H9 (cell line): ENCODE data around the gene MUC15. TPM values are rescaled to one million over a fixed set of nuclear protein-coding genes. Genes with fewer than 3 reads are reported as not detected.

ENCODE experiments used
- DNase-seq: peaks from one replicate; pipeline ENCODE4 v3.0.0-alpha.2; 2017
- H2AFZ ChIP-seq: one replicate; pipeline ENCODE4 v1.6.1; 2013; ENCODE audit warnings: mild to moderate bottlenecking, low read length, control low read depth, moderate library complexity
- H2AK5ac ChIP-seq: 2 replicates; pipeline ENCODE4 v1.6.1; 2013; ENCODE audit warnings: low read length, control low read depth, mixed read lengths; ENCODE audit not compliant: insufficient read length
- H2BK120ac ChIP-seq: one replicate; pipeline ENCODE4 v1.6.1; 2013; ENCODE audit warnings: low read depth, mild to moderate bottlenecking, low read length, control low read depth, inconsistent platforms; ENCODE audit not compliant: poor library complexity, severe bottlenecking
- H2BK12ac ChIP-seq: 2 replicates; pipeline ENCODE4 v1.6.1; 2013; ENCODE audit warnings: low read length, control low read depth, mixed read lengths, low read depth; ENCODE audit not compliant: insufficient read length
- H2BK15ac ChIP-seq: 2 replicates; pipeline ENCODE4 v1.6.1; 2013; ENCODE audit warnings: low read depth, low read length, control low read depth
- H2BK20ac ChIP-seq: one replicate; pipeline ENCODE4 v1.6.1; 2013; ENCODE audit warnings: low read depth, mild to moderate bottlenecking, low read length, control low read depth, inconsistent platforms; ENCODE audit not compliant: poor library complexity, severe bottlenecking
- H2BK5ac ChIP-seq: 2 replicates; pipeline ENCODE4 v1.6.1; 2013; ENCODE audit warnings: low read length, control low read depth, mixed read lengths; ENCODE audit not compliant: insufficient read length
- H3K14ac ChIP-seq: 2 replicates; pipeline ENCODE4 v1.6.1; 2013; ENCODE audit warnings: low read length, control low read depth; ENCODE audit not compliant: insufficient read depth
- H3K18ac ChIP-seq: 2 replicates; pipeline ENCODE4 v1.6.1; 2013; ENCODE audit warnings: low read depth, mild to moderate bottlenecking, mixed read lengths, low read length, control low read depth; ENCODE audit not compliant: insufficient read length
- H3K23ac ChIP-seq: 2 replicates; pipeline ENCODE4 v1.6.1; 2013; ENCODE audit warnings: low read length, control low read depth, mixed read lengths, low read depth; ENCODE audit not compliant: insufficient read length
- H3K23me2 ChIP-seq: 2 replicates; pipeline ENCODE4 v1.6.1; 2013; ENCODE audit warnings: low read depth, mild to moderate bottlenecking, mixed read lengths, low read length, control low read depth; ENCODE audit not compliant: insufficient read length, poor library complexity, severe bottlenecking
- H3K27ac ChIP-seq: 2 replicates; pipeline ENCODE4 v1.5.1; 2013; ENCODE audit warnings: low read length, control low read depth, mixed read lengths, low read depth; ENCODE audit not compliant: insufficient read length
- H3K27me3 ChIP-seq: 2 replicates; pipeline ENCODE4 v1.6.1; 2013; ENCODE audit warnings: low read length, control low read depth, inconsistent platforms; ENCODE audit not compliant: insufficient read depth
- H3K4ac ChIP-seq: 2 replicates; pipeline ENCODE4 v1.6.1; 2013; ENCODE audit warnings: low read depth, mild to moderate bottlenecking, control low read depth, inconsistent platforms, low read length, moderate library complexity
- H3K4me1 ChIP-seq: 2 replicates; pipeline ENCODE4 v1.6.1; 2013; ENCODE audit warnings: low read length, control low read depth, inconsistent platforms; ENCODE audit not compliant: insufficient read depth
- H3K4me2 ChIP-seq: 2 replicates; pipeline ENCODE4 v1.6.1; 2013; ENCODE audit warnings: low read length, control low read depth, mixed read lengths; ENCODE audit not compliant: insufficient read length, insufficient read depth
- H3K56ac ChIP-seq: 2 replicates; pipeline ENCODE4 v1.6.1; 2013; ENCODE audit warnings: low read depth, mild to moderate bottlenecking, mixed read lengths, low read length, control low read depth; ENCODE audit not compliant: insufficient read length
- H3K79me1 ChIP-seq: 2 replicates; pipeline ENCODE4 v1.6.1; 2013; ENCODE audit warnings: low read depth, mild to moderate bottlenecking, moderate library complexity, low read length, control low read depth, inconsistent platforms; ENCODE audit not compliant: insufficient read depth, poor library complexity, severe bottlenecking
- H3K79me2 ChIP-seq: 2 replicates; pipeline ENCODE4 v1.6.1; 2013; ENCODE audit warnings: low read length, control low read depth, inconsistent platforms; ENCODE audit not compliant: insufficient read depth
- H3K9ac ChIP-seq: 2 replicates; pipeline ENCODE4 v1.6.1; 2013; ENCODE audit warnings: low read length, control low read depth, mixed read lengths; ENCODE audit not compliant: insufficient read length; ENCODE audit errors: extremely low read depth
- H3K9me3 ChIP-seq: one replicate; pipeline ENCODE4 v1.6.1; 2013; ENCODE audit warnings: low read depth, low read length, inconsistent platforms; ENCODE audit not compliant: control insufficient read depth
- H3T11ph ChIP-seq: one replicate; pipeline ENCODE4 v1.6.1; 2013; ENCODE audit warnings: mild to moderate bottlenecking, low read length, control low read depth, inconsistent platforms
- H4K20me1 ChIP-seq: one replicate; pipeline ENCODE4 v1.6.1; 2013; ENCODE audit not compliant: control insufficient read depth, insufficient read length, insufficient read depth
- H4K5ac ChIP-seq: 2 replicates; pipeline ENCODE4 v1.6.1; 2013; ENCODE audit warnings: low read depth, mild to moderate bottlenecking, mixed read lengths, low read length, control low read depth; ENCODE audit not compliant: insufficient read length
- H4K8ac ChIP-seq: replicated peaks from 2 replicates; pipeline ENCODE4 v1.6.1; 2013; ENCODE audit warnings: low read length, control low read depth, mixed read lengths, low read depth; ENCODE audit not compliant: insufficient read length
- H4K91ac ChIP-seq: 2 replicates; pipeline ENCODE4 v1.6.1; 2013; ENCODE audit warnings: low read depth, mild to moderate bottlenecking, moderate library complexity, mixed read lengths, low read length, control low read depth; ENCODE audit not compliant: insufficient read length
- H3K27ac Mint-ChIP-seq, 3 experiments: 2 replicates in 2 of 3; 3 replicates in 1 of 3; pipeline ENCODE4 v1.8.0; 2020 to 2021; ENCODE audit warnings: mixed read lengths in 3 of 3, mild to moderate bottlenecking in 1 of 3, moderate library complexity in 1 of 3
- H3K27me3 Mint-ChIP-seq: 2 replicates; pipeline ENCODE4 v1.8.0; 2021; ENCODE audit warnings: low read depth, mild to moderate bottlenecking, moderate library complexity, mixed read lengths
- H3K36me3 Mint-ChIP-seq, 3 experiments: 2 replicates in 2 of 3; 3 replicates in 1 of 3; pipeline ENCODE4 v1.8.0; 2020 to 2021; ENCODE audit warnings: low read depth in 3 of 3, mixed read lengths in 3 of 3; ENCODE audit not compliant: insufficient read depth in 1 of 3
- H3K4me1 Mint-ChIP-seq, 2 experiments: 2 replicates each; pipeline ENCODE4 v1.8.0; 2020; ENCODE audit warnings: mixed read lengths in 2 of 2
- H3K4me3 Mint-ChIP-seq, 2 experiments: 2 replicates in 1 of 2; 3 replicates in 1 of 2; pipeline ENCODE4 v1.8.0; 2020 to 2021; ENCODE audit warnings: mild to moderate bottlenecking in 2 of 2, mixed read lengths in 2 of 2, moderate library complexity in 1 of 2
- H3K9me3 Mint-ChIP-seq, 2 experiments: 2 replicates in 1 of 2; 3 replicates in 1 of 2; pipeline ENCODE4 v1.8.0; 2020; ENCODE audit warnings: mild to moderate bottlenecking in 2 of 2, mixed read lengths in 2 of 2, moderate library complexity in 1 of 2
- CTCF ChIP-seq: fragments of 200-600 bp; sonication (generic); conservative IDR thresholded peaks from 3 replicates; pipeline ENCODE4 v1.8.0; 2021; ENCODE audit warnings: antibody characterized with exemption, mild to moderate bottlenecking
- WGBS: extraction: QIAGEN DNeasy Blood & Tissue Kit; methylation state at CpG from one replicate; pipeline ENCODE4 v1.1.7; 2013; ENCODE audit warnings: missing lambda C conversion rate, low lambda C conversion rate, mixed read lengths; ENCODE audit not compliant: insufficient read length; ENCODE audit errors: extremely low coverage; 5-methylcytosine and 5-hydroxymethylcytosine counted together
- total RNA-seq: library from RNA; stranded (reverse); gene quantifications from 2 replicates; pipeline ENCODE4 v1.2.1, GENCODE V29; 2021

Gene MUC15
- total RNA-seq, 1 experiment from 2014 or later: not detected

- Mint-ChIP-seq H3K27ac (no peak overlapping the region), H3K4me3 (no peak overlapping the region), H3K36me3 (no peaks in the 10 kb centered on the region), H3K4me1 (peaks cover 0 to 4% of the 10 kb centered on the region in 2 experiments; a peak in 1 of 4 replicates), H3K9me3 (peaks cover 2 to 3% of the 10 kb centered on the region in 2 experiments; a peak in 3 of 5 replicates), H3K27me3 (peaks cover 5% of the 10 kb centered on the region)
- Histone ChIP-seq H3K4ac (no peak overlapping the region), H3K4me2 (no peak overlapping the region), H3K27ac (no peak overlapping the region), H3K79me2 (no peaks in the 10 kb centered on the region), H3K79me1 (no peaks in the 10 kb centered on the region), H3T11ph (no peak overlapping the region), H2BK120ac (no peak overlapping the region), H4K20me1 (no peaks in the 10 kb centered on the region), H4K5ac (no peak overlapping the region), H2AFZ (no peak overlapping the region), H2BK20ac (no peak overlapping the region), H3K23me2 (no peaks in the 10 kb centered on the region), H4K8ac (no peak overlapping the region), H3K4me1 (no peaks in the 10 kb centered on the region), H3K14ac (no peak overlapping the region), H2BK15ac (no peak overlapping the region), H2BK5ac (no peak overlapping the region), H3K23ac (no peak overlapping the region), H2BK12ac (no peak overlapping the region), H3K9ac (no peak overlapping the region), H4K91ac (no peak overlapping the region), H3K9me3 (no peaks in the 10 kb centered on the region), H3K18ac (no peak overlapping the region), H2AK5ac (no peak overlapping the region), H3K27me3 (no peaks in the 10 kb centered on the region), H3K56ac (no peak overlapping the region)
- DNase-seq: no peak
- WGBS: no CpG with 5 or more reads among the region's 3 CpGs
- TF ChIP-seq CTCF: no peak
These were observed 32.5 kb downstream of the MUC15 start for GRCh38 chr11:26539517-26539916.
